ENCODE results near the gene UMAD1.

DNA sequence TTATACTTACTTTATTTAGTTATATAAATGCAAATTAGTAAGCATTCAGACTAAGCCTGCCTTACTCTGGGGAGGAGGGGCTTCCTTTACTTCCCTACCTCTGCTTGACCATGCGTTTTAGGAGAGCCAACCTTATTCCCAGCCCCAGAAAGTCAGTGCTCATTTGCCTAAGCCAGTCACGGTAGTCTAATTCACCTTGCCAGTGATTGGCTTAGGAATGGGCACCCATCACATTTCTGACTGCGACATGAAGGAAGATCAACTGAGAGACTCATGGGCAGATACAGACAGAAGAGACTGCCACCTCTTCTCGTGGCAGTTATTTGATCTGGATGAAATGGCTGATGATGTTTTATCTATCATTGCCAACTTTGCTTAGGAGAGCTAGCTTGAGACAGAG lies 48.4 kb downstream of the UMAD1 start:
- TF ChIP-seq, protein P1, sequence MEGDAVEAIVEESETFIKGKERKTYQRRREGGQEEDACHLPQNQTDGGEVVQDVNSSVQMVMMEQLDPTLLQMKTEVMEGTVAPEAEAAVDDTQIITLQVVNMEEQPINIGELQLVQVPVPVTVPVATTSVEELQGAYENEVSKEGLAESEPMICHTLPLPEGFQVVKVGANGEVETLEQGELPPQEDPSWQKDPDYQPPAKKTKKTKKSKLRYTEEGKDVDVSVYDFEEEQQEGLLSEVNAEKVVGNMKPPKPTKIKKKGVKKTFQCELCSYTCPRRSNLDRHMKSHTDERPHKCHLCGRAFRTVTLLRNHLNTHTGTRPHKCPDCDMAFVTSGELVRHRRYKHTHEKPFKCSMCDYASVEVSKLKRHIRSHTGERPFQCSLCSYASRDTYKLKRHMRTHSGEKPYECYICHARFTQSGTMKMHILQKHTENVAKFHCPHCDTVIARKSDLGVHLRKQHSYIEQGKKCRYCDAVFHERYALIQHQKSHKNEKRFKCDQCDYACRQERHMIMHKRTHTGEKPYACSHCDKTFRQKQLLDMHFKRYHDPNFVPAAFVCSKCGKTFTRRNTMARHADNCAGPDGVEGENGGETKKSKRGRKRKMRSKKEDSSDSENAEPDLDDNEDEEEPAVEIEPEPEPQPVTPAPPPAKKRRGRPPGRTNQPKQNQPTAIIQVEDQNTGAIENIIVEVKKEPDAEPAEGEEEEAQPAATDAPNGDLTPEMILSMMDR (IDR thresholded peaks at IDR 0.05) = no peak
- TF ChIP-seq POLR2A (IDR thresholded peaks at IDR 0.05) = no peak

Data from thyroid gland (tissue), 4 donors.